LHCN-M2 (cell line): ENCODE data around the gene CCDC157. TPM values are rescaled to one million over a fixed set of nuclear protein-coding genes. Genes with fewer than 3 reads are reported as not detected.

Experiments
- DNase-seq: peaks from one replicate; pipeline ENCODE4 v3.0.0-alpha.2; 2012; ENCODE audit warnings: low read depth
- total RNA-seq: library from RNA; depleted of rRNA; stranded (reverse); fragments of >200 nt; gene quantifications from 2 replicates; pipeline ENCODE4 v1.2.3, GENCODE V29; 2014; rRNA removed

The CCDC157 gene
- total RNA-seq, 1 experiment from 2014 or later: 3.2 TPM

GRCh38 chr22:30413745-30414524 lies 57.1 kb downstream of the CCDC157 start:
- DNase-seq: no peak

DNA sequence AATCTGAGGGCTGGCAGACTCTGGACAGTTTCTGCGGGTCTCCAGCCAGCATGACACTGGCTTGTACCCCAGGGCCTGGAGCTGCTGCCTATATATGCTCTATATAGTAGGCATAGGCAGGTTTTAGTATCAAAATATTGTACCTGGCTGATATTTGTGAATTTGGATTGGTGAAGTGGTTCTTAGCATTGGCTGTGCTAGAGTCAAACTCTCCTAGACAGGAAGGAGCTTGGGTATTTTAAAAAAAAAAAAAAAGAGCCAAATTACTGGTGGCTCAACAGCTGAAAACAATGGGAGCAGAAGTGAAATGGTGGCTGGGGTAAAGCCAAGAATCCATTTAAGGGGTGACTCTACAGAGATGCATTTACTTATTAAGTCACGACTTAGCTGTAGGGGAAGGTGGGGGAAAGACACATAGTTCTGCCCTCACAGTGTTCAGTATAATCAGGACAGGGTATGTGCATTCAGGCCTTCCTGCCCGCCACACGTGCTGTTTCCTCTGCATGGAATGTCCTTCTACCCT lies 57.8 kb downstream of the CCDC157 start:
- DNase-seq: no peak

- DNase-seq: no peak
Observed at GRCh38 chr22:30416403-30416802, 59.6 kb downstream of the CCDC157 start.

DNA sequence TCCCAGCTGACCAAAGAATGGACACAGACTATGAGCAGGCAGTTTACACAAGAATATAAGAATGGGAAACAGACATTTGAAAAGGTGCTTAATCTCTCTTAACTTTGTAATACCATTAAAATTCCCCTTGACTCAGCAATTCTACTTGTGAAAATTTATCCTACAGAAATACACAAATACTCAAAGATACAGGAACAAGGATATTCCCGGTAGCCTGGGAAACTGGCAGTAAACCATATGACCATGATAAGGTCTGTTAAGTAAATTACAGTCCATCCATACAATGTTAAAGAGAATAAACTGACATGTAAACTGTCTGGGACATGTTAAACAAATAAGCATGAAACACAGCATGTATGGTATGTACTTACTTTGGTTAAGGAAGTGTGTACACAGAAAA lies 60.0 kb downstream of the CCDC157 start:
- no peak for DNase-seq

DNA sequence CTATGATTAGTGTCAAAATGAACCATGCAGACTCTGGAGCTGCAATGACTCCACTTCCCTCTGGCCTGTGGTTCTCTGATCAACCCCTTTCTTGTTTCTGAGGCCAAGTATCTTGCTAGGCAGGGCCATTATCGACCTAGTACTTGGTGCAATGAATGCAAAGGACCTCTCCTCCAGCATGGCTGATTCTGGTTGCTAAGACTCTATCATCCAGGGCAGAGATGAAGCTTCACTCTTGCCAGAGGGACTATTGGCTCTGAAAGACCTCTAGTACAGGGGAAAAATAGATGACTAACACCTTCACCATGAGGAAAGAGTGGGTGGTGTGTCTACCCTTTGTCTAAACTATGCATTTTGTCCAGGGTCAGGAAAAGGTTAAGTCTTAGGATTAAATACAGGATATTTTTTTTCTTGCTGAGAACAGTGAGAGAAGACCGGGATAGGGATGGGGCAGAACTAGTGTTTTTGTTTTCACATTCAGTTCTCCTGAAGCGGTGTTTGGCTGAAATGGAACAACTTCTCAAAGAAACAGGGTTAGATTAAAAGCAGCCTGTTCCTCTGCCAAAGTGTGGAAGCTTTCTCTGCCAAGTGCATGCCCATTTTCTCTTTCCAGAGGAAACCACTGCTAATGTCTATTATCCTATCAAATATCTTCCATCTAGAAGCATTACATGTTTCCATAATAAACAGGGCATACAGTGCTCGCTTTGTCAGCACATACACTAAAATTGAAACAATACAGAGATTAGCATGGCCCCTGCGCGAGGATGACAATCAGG lies 63.7 kb downstream of the CCDC157 start:
- peak; percentile 93 for DNase-seq

DNA sequence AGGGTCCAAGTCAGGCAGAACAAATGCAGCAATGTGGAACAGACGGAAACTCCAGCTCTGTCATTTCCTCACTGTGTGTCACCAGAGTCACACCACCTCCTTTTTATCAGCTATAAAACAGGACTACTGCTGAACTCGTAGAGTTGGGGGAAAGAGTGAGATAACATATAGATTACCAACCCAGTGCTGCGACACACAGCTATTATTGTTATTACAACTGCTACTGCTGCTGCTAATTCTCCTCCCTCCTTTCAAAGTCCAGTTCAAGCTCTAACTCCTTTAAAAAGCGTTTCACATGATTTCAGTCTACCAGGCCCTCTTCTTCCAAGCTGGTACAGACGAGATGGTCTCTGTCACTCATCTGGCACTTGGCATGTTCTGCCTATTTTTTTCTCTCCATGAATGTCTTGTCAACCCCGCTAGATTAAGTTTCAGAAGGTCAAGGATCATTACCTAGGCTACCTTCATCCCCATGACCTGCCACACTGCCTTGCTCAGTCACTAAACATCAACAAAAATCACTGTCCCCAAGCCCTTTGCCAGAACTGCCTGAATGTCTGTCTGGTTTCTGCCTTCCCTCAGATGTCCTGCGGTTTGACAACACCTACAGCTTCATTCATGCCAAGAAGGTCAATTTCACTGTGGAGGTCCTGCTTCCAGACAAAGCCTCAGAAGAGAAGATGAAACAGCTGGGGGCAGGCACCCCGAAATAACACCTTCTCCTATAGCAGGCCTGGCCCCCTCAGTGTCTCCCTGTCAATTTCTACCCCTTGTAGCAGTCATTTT lies 65.1 kb downstream of the CCDC157 start:
- no peak for DNase-seq

DNA sequence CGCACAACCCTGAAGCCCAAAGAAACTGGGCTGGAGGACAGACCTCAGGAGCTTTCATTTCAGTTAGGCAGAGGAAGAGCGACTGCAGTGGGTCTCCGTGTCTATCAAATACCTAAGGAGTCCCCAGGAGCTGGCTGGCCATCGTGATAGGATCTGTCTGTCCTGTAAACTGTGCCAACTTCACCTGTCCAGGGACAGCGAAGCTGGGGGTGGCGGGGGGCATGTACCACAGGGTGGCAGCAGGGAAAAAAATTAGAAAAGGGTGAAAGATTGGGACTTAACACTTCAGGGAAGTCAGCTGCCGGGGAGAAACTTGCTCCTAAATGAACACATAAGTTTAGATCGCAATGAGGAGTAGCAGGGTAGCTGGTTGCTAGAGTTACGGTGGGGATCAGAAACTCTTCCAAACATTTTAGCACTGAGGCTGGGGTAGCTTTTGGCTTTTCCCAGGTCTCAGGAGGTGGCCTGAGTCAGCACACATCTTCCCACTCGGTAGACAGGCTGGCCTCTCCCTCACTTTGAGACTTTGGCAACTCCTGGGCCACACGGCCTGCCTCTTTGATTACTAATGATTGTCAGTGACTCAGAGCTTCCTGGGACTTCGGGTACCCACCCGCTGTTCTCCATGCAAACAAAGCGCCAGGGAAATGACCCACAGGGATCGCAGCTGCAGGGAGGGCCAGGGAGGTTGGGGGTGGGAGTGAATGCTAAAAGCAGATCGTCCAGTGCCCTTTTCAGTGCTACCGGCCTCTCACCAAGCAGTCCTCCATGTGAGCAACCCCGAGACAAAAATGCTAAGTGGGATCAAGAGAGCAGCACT lies 65.9 kb downstream of the CCDC157 start:
- peak; percentile 99 for DNase-seq

GRCh38 chr22:30423301-30423958 lies 66.6 kb downstream of the CCDC157 start:
- DNase-seq: no peak

DNA sequence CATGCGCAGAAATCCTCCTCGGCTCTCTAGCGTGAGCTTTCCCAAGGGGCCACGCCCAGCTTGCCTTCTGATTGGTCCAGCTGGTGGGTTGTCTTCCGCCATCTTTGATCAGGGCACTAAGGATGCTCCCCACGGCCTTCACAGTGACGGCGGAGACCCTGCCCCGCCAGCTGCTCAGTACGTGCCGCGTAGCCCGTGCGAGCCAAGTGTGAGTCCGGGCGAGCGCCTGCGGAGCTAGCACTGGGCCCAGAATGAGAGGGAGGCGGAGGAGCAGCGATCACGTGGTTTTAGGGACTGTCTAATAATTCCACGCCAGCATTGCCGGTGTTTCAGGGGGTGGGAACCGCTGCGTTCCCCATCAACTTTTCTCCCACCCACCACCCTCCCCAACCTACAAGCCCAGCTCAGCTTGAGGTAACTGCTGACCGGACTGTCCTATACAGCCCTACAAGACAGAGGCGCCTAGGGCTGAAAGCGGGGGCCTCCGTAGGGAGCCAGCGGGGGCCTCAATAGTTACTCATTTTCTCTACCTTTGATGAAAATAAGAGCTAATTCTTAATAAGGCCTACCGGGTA lies 67.2 kb downstream of the CCDC157 start:
- peak; percentile 100 for DNase-seq

- DNase-seq: peak; percentile 46
Observed at GRCh38 chr22:30424534-30425326, 67.9 kb downstream of the CCDC157 start.

DNA sequence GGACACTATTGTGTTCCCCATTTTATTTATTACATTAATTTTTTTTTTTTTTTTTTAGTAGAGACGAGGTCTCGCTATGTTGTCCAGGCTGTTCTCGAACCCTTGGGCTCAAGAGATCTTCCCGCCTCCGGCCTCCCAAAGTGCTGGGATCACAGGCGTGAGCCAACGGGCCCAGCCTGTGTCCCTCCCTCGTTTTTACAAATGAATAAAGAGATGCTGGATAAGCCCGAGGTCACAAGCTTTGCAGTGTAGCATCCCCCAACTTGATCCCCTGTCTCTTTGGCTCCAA lies 68.5 kb downstream of the CCDC157 start:
- no peak for DNase-seq

DNA sequence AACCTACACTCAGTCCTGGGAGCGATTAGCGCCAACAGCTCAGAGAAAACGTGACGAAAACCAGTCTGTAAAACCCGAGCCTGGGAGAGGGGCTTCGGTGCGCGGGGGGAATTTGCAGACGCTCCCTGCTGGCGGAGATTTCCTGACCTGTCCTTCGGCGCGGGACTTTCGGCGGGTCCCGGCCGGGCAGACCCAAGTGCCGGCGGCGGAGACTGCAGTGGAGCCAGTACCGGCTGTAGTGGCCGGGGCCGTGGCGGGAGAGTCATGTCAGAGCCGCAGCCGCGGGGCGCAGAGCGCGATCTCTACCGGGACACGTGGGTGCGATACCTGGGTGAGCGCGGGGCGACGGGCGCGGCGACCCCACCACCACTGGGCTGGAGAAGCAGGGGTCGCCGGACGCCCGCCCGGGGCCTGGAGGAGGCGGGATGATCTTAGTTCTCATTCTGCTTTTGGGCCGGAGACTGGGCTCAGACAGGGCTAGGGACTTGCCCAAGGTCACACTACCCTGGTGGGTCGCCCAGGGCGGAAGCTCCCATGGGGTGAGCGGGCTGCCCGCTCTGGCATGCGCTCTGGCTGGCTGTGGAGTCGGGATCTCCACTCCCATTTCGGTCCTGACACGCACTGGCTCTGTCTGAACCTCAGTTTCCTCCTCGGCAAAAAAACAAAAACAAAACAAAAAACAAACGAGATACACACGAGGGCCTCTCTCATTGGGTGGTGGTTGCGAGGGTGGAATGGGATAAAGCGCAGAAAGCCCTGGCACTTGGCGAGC lies 69.0 kb downstream of the CCDC157 start, which contains the start of gene MTFP1:
TSS of gene MTFP1 (plus strand) at position 153 of the 772 bp plus-strand sequence. CDS start at position 265, 112 bp downstream.
- peak; percentile 70 for DNase-seq

Other genes starting within 250 kb of the CCDC157 start
- 23.1 and 23.3 TPM in 2 replicates for gene LIF, start 110.2 kb upstream of the CCDC157 start, total RNA-seq
- not detected in 2 replicates for gene OSM, start 90.2 kb upstream of the CCDC157 start, total RNA-seq
- gene CASTOR1, start 67.5 kb upstream of the CCDC157 start, total RNA-seq: 8.7 and 19.1 TPM in 2 replicates
- 21.6 and 27.6 TPM in 2 replicates for gene TBC1D10A, start 30.1 kb upstream of the CCDC157 start, total RNA-seq
- gene SF3A1, start 113 bp upstream of the CCDC157 start, total RNA-seq: 37.6 and 77.7 TPM in 2 replicates
- 36.0 and 39.5 TPM in 2 replicates for gene RNF215, start 30.4 kb downstream of the CCDC157 start, total RNA-seq
- gene SEC14L2, start 40.0 kb downstream of the CCDC157 start, total RNA-seq: 34.8 and 40.8 TPM in 2 replicates
- 30.0 and 32.2 TPM in 2 replicates for gene MTFP1, start 68.8 kb downstream of the CCDC157 start, total RNA-seq
- gene SEC14L3, start 115.0 kb downstream of the CCDC157 start, total RNA-seq: not detected in 2 replicates
- 0.13 TPM in 1 of 2 replicates, not detected in the other for gene SEC14L4, start 148.7 kb downstream of the CCDC157 start, total RNA-seq
- gene SEC14L6, start 189.7 kb downstream of the CCDC157 start, total RNA-seq: not detected in 2 replicates
- not detected in 2 replicates for gene GAL3ST1, start 217.7 kb downstream of the CCDC157 start, total RNA-seq
- 98.0 and 112 TPM in 2 replicates for gene PES1, start 234.9 kb downstream of the CCDC157 start, total RNA-seq